Activated T-cell treated with anti-CD3 and anti-CD28 coated beads, Interleukin-2, amount 50 U/mL, for 4 hours (primary cell): Measurements from ENCODE around the gene OR51E1. TPM values are rescaled to one million over a fixed set of nuclear protein-coding genes. Genes with fewer than 3 reads are reported as not detected.

ENCODE experiments used
- ATAC-seq, 2 donors: fragments of 200-7000 bp; cut with Tn5 transposase; one replicate each; pipeline ENCODE4 v1.10.0; 2021
- DNase-seq: peaks from one replicate; pipeline ENCODE4 v3.0.0-alpha.2; 2020
- H3K27me3 Mint-ChIP-seq: one replicate; pipeline ENCODE4 v1.8.0; 2021; ENCODE audit warnings: low read depth, mixed read lengths
- H3K36me3 Mint-ChIP-seq: one replicate; pipeline ENCODE4 v1.8.0; 2022; ENCODE audit warnings: mixed read lengths; ENCODE audit not compliant: insufficient read depth
- H3K4me1 Mint-ChIP-seq: one replicate; pipeline ENCODE4 v1.8.0; 2021; ENCODE audit warnings: low read depth, mixed read lengths
- H3K4me3 Mint-ChIP-seq: one replicate; pipeline ENCODE4 v1.8.0; 2021; ENCODE audit warnings: mild to moderate bottlenecking, moderate library complexity, mixed read lengths
- H3K9me3 Mint-ChIP-seq: one replicate; pipeline ENCODE4 v1.8.0; 2021; ENCODE audit warnings: mixed read lengths
- total RNA-seq, 3 donors: library from RNA; stranded (reverse); gene quantifications; one replicate each; pipeline ENCODE4 v1.2.1, GENCODE V29; 2021

Gene OR51E1
- total RNA-seq, result not detected

GRCh38 chr11:4643682-4644081 is at the start of gene OR51E1:
Gene OR51E1, plus strand, starts transcription at chr11:4643982. Its CDS starts 8,545 bp downstream, at chr11:4652527.
- H3K4me3 Mint-ChIP-seq, result no peak within 1 kb of the TSS
- H3K27me3 Mint-ChIP-seq, result peaks cover 11% of the 10 kb centered on the region
- H3K36me3 Mint-ChIP-seq, result no peaks in the 10 kb centered on the region
- ATAC-seq (no peak), DNase-seq (no peak)
- H3K9me3 Mint-ChIP-seq, result no peaks in the 10 kb centered on the region
- no peaks in the 10 kb centered on the region for H3K4me1 Mint-ChIP-seq

GRCh38 chr11:4605057-4605456 is 38.7 kb upstream of the OR51E1 start:
- DNase-seq (no peak), ATAC-seq (no peak)
- H3K27me3 Mint-ChIP-seq, result no peaks in the 10 kb centered on the region
- H3K9me3 Mint-ChIP-seq, result no peaks in the 10 kb centered on the region
- peaks cover 31% of the 10 kb centered on the region for H3K36me3 Mint-ChIP-seq
- H3K4me3 Mint-ChIP-seq, result no peak overlapping the region
- H3K4me1 Mint-ChIP-seq, result peaks cover 37% of the 10 kb centered on the region

GRCh38 chr11:4606231-4607015 is 37.4 kb upstream of the OR51E1 start:
- Mint-ChIP-seq H3K4me1 (peaks cover 43% of the 10 kb centered on the region), H3K9me3 (no peaks in the 10 kb centered on the region), H3K4me3 (peak overlapping the region; percentile 91), H3K27me3 (no peaks in the 10 kb centered on the region), H3K36me3 (peaks cover 19% of the 10 kb centered on the region)
- no peak for ATAC-seq
- no peak for DNase-seq

GRCh38 chr11:4607096-4607495 is 36.7 kb upstream of the OR51E1 start:
- Mint-ChIP-seq H3K9me3 (no peaks in the 10 kb centered on the region), H3K4me3 (peak overlapping the region; percentile 91), H3K4me1 (peaks cover 43% of the 10 kb centered on the region), H3K27me3 (no peaks in the 10 kb centered on the region), H3K36me3 (peaks cover 15% of the 10 kb centered on the region)
- no peak for ATAC-seq
- DNase-seq, result no peak

- Mint-ChIP-seq H3K4me3 (peak within 1 kb of the TSS; percentile 91), H3K36me3 (peaks cover 10% of the 10 kb centered on the region), H3K27me3 (no peaks in the 10 kb centered on the region), H3K9me3 (no peaks in the 10 kb centered on the region), H3K4me1 (peaks cover 43% of the 10 kb centered on the region)
- peak; percentile 100 for ATAC-seq
- peak; percentile 91 for DNase-seq
These were observed 35.8 kb upstream of the OR51E1 start, which contains the start of gene TRIM68 for GRCh38 chr11:4607781-4608666. Gene TRIM68, minus strand, starts transcription at chr11:4608231. Its CDS starts 2,727 bp downstream, at chr11:4605504.

- no peak for DNase-seq
- peaks cover 43% of the 10 kb centered on the region for H3K4me1 Mint-ChIP-seq
- no peaks in the 10 kb centered on the region for H3K36me3 Mint-ChIP-seq
- H3K27me3 Mint-ChIP-seq, result no peaks in the 10 kb centered on the region
- H3K4me3 Mint-ChIP-seq, result peak overlapping the region; percentile 66
- H3K9me3 Mint-ChIP-seq, result no peaks in the 10 kb centered on the region
- ATAC-seq, result no peak
These were observed 33.4 kb upstream of the OR51E1 start for GRCh38 chr11:4610258-4610935.

GRCh38 chr11:4611986-4612385 is 31.8 kb upstream of the OR51E1 start:
- no peaks in the 10 kb centered on the region for H3K9me3 Mint-ChIP-seq

GRCh38 chr11:4615856-4616444 is 27.8 kb upstream of the OR51E1 start:
- Mint-ChIP-seq H3K36me3 (no peaks in the 10 kb centered on the region), H3K9me3 (no peaks in the 10 kb centered on the region), H3K4me3 (no peak overlapping the region), H3K27me3 (peaks cover 11% of the 10 kb centered on the region), H3K4me1 (no peaks in the 10 kb centered on the region)
- DNase-seq (no peak), ATAC-seq (no peak)

More at GRCh38 chr11:4611986-4612385, 31.8 kb upstream of the OR51E1 start:
- no peak for DNase-seq
- no peak for ATAC-seq
- Mint-ChIP-seq H3K27me3 (peaks cover 5% of the 10 kb centered on the region), H3K36me3 (no peaks in the 10 kb centered on the region), H3K4me1 (peaks cover 33% of the 10 kb centered on the region), H3K4me3 (no peak overlapping the region)

GRCh38 chr11:4619514-4619913 is 24.3 kb upstream of the OR51E1 start:
- peaks cover 20% of the 10 kb centered on the region for H3K27me3 Mint-ChIP-seq
- no peak for ATAC-seq
- H3K4me1 Mint-ChIP-seq, result no peaks in the 10 kb centered on the region

GRCh38 chr11:4626207-4627099 is 17.3 kb upstream of the OR51E1 start:
- peaks cover 42% of the 10 kb centered on the region for H3K27me3 Mint-ChIP-seq
- ATAC-seq (no peak), DNase-seq (no peak)
- peaks cover 15% of the 10 kb centered on the region for H3K9me3 Mint-ChIP-seq
- no peak overlapping the region for H3K4me3 Mint-ChIP-seq
- peaks cover 4% of the 10 kb centered on the region for H3K36me3 Mint-ChIP-seq
- no peaks in the 10 kb centered on the region for H3K4me1 Mint-ChIP-seq

More at GRCh38 chr11:4619514-4619913, 24.3 kb upstream of the OR51E1 start:
- Mint-ChIP-seq H3K36me3 (no peaks in the 10 kb centered on the region), H3K4me3 (no peak overlapping the region), H3K9me3 (no peaks in the 10 kb centered on the region)
- DNase-seq, result no peak

- Mint-ChIP-seq H3K9me3 (no peaks in the 10 kb centered on the region), H3K4me1 (no peaks in the 10 kb centered on the region), H3K27me3 (peaks cover 3% of the 10 kb centered on the region), H3K36me3 (no peaks in the 10 kb centered on the region), H3K4me3 (no peak overlapping the region)
- no peak for DNase-seq
- no peak for ATAC-seq
These were observed 7.6 kb upstream of the OR51E1 start for GRCh38 chr11:4636136-4636535.

GRCh38 chr11:4636962-4637661 is 6.7 kb upstream of the OR51E1 start, which contains the start of gene OR51D1:
Gene OR51D1, plus strand, starts transcription at chr11:4637477. Its CDS starts 2,314 bp downstream, at chr11:4639791.
- Mint-ChIP-seq H3K9me3 (no peaks in the 10 kb centered on the region), H3K36me3 (no peaks in the 10 kb centered on the region), H3K27me3 (peaks cover 4% of the 10 kb centered on the region), H3K4me1 (no peaks in the 10 kb centered on the region), H3K4me3 (no peak within 1 kb of the TSS)
- ATAC-seq (peak; percentile 90 to 95), DNase-seq (peak; percentile 62)
